A549 (cell line): Measurements from ENCODE around the gene IRF8. TPM values are rescaled to one million over a fixed set of nuclear protein-coding genes. Genes with fewer than 3 reads are reported as not detected.

Experiments used
- ATAC-seq, 2 experiments: fragments of 200-7000 bp in 1 of 2; fragments of >200 bp in 1 of 2; cut with Nextera tagmentation in 1 of 2; cut with Tn5 transposase in 1 of 2; 3 replicates each; pipeline versions ENCODE4 v1.8.0 to v1.9.1; 2018 to 2020; ENCODE audit warnings: mild to moderate bottlenecking in 1 of 2, moderate library complexity in 1 of 2
- CTCF ChIA-PET: fragments of 300-600 bp; sonication (Branson Sonifier 250); formaldehyde crosslinking; extraction: SDS; loops from one replicate; lab custom pipeline; 2021; ENCODE audit warnings: antibody characterized with exemption, inconsistent platforms; lab: Yijun Ruan, JAX
- POLR2A ChIA-PET: fragments of 350-600 bp; formaldehyde crosslinking; extraction: SDS; loops from one replicate; lab custom pipeline; 2021; ENCODE audit warnings: antibody characterized with exemption, inconsistent platforms; lab: Yijun Ruan, JAX
- DNase-seq, 2 experiments: peaks; one replicate each; pipeline versions ENCODE4 v3.0.0 to v3.0.0-alpha.2; 2011 to 2016; ENCODE audit warnings: low read depth in 1 of 2, low spot score in 1 of 2
- FAIRE-seq: peaks from 2 replicates; lab custom pipeline; 2011; peaks lifted over from hg19 to GRCh38; lab: Jason Lieb, UNC
- H3K27ac ChIP-seq, 2 experiments: fragments of >200 bp; sonication (Bioruptor Twin); formaldehyde crosslinking; 3 replicates each; pipeline ENCODE4 v1.5.1; 2016 to 2017
- H3K4me1 ChIP-seq: fragments of >200 bp; sonication (Bioruptor Twin); formaldehyde crosslinking; 3 replicates; pipeline ENCODE4 v1.6.1; 2016
- H3K4me2 ChIP-seq: fragments of >200 bp; sonication (Bioruptor Twin); formaldehyde crosslinking; 3 replicates; pipeline ENCODE4 v1.6.1; 2016
- H3K4me3 ChIP-seq: fragments of >200 bp; sonication (Bioruptor Twin); formaldehyde crosslinking; 3 replicates; pipeline ENCODE4 v1.5.1; 2016
- H3K9me3 ChIP-seq: fragments of >200 bp; sonication (Bioruptor Twin); formaldehyde crosslinking; 3 replicates; pipeline ENCODE4 v1.6.1; 2016
- BCL3 ChIP-seq: fragments of >200 bp; sonication (Bioruptor Twin); formaldehyde crosslinking; IDR thresholded peaks from 3 replicates; pipeline ENCODE4 v1.6.1; 2016
- CHD4 ChIP-seq: fragments of 200-600 bp; sonication (generic); IDR thresholded peaks from 2 replicates; pipeline ENCODE4 v1.6.1; 2016; ENCODE audit warnings: antibody characterized with exemption, mild to moderate bottlenecking, borderline replicate concordance
- E2F6 ChIP-seq: IDR thresholded peaks from 2 replicates; pipeline ENCODE4 v1.6.1; 2012; ENCODE audit warnings: low read depth, borderline replicate concordance
- EHF ChIP-seq: fragments of 250-450 bp; sonication (Bioruptor Pico); IDR thresholded peaks from 2 replicates; pipeline ENCODE4 v1.5.0; 2020; ENCODE audit warnings: mild to moderate bottlenecking
- EHMT2 ChIP-seq: fragments of 200-600 bp; sonication (generic); IDR thresholded peaks from 2 replicates; pipeline ENCODE4 v1.6.1; 2016; ENCODE audit warnings: antibody characterized with exemption, low read depth, mild to moderate bottlenecking, moderate library complexity
- EP300 ChIP-seq, 2 experiments: fragments of >200 bp; sonication (Bioruptor Twin); formaldehyde crosslinking; IDR thresholded peaks; 2 replicates in 1 of 2; 3 replicates in 1 of 2; pipeline ENCODE4 v1.6.1; 2016 to 2017
- HDAC2 ChIP-seq: fragments of 200-600 bp; sonication (generic); IDR thresholded peaks from 2 replicates; pipeline ENCODE4 v1.6.1; 2016
- JUNB ChIP-seq: fragments of >200 bp; sonication (Bioruptor Twin); formaldehyde crosslinking; IDR thresholded peaks from 2 replicates; pipeline ENCODE4 v1.6.1; 2016
- KDM5A ChIP-seq: fragments of 200-600 bp; sonication (generic); IDR thresholded peaks from 2 replicates; pipeline ENCODE4 v1.6.1; 2016; ENCODE audit warnings: antibody characterized with exemption, mild to moderate bottlenecking
- MAX ChIP-seq: IDR thresholded peaks from 2 replicates; pipeline ENCODE4 v1.6.1; 2012
- MAZ ChIP-seq: fragments of 150-350 bp; IDR thresholded peaks from 2 replicates; pipeline ENCODE4 v1.6.1; 2014; ENCODE audit warnings: antibody characterized with exemption, low read depth, low read length, borderline replicate concordance
- MYC ChIP-seq: IDR thresholded peaks from 2 replicates; pipeline ENCODE4 v1.6.1; 2012; ENCODE audit warnings: mild to moderate bottlenecking, inconsistent platforms, low read length, improper control_type of control experiment, borderline replicate concordance
- POLR2AphosphoS2 ChIP-seq: conservative IDR thresholded peaks from 2 replicates; pipeline ENCODE4 v1.6.1; 2012; ENCODE audit warnings: low read length, improper control_type of control experiment, inconsistent platforms
- RAD21 ChIP-seq, 2 experiments: fragments of >200 bp in 1 of 2; sonication (Bioruptor Twin) in 1 of 2; formaldehyde crosslinking in 1 of 2; IDR thresholded peaks in 1 of 2; conservative IDR thresholded peaks in 1 of 2; 2 replicates in 1 of 2; 3 replicates in 1 of 2; pipeline ENCODE4 v1.6.1; 2012 to 2018; ENCODE audit warnings: inconsistent platforms in 1 of 2
- RCOR1 ChIP-seq: fragments of 150-350 bp; IDR thresholded peaks from 2 replicates; pipeline ENCODE4 v1.6.1; 2014; ENCODE audit warnings: antibody characterized with exemption, low read length, low read depth
- SMC3 ChIP-seq: fragments of >200 bp; sonication (Bioruptor Twin); formaldehyde crosslinking; IDR thresholded peaks from 3 replicates; pipeline ENCODE4 v1.6.1; 2018; ENCODE audit warnings: inconsistent platforms
- ZNF302 ChIP-seq: fragments of 250-450 bp; sonication (Bioruptor Pico); IDR thresholded peaks from 2 replicates; pipeline ENCODE4 v1.9.0; 2021; ENCODE audit warnings: inconsistent platforms, mild to moderate bottlenecking, moderate library complexity
- WGBS: methylation state at CpG from one replicate; pipeline ENCODE4 v1.1.6; 2017; ENCODE audit errors: missing lambda C conversion rate; 5-methylcytosine and 5-hydroxymethylcytosine counted together
- polyA plus RNA-seq, 4 experiments: library from polyadenylated mRNA; depleted of rRNA in 3 of 4; stranded (reverse); fragments of >200 nt; fragmentation: RNase III in 1 of 4; extraction: RNeasy Plus Mini Kit Qiagen cat#74134 plus additional on column Dnase treatment in 1 of 4; gene quantifications; 2 replicates in 3 of 4; 3 replicates in 1 of 4; pipeline ENCODE4 v1.2.3, GENCODE V29; 2011 to 2017
- TF ChIP-seq, protein P1 (sequence below): fragments of >200 bp; sonication (Bioruptor Twin); formaldehyde crosslinking; IDR thresholded peaks from 3 replicates; pipeline ENCODE4 v1.5.1; 2016
- TF ChIP-seq, protein P2 (sequence below): fragments of 250-450 bp; sonication (Bioruptor Pico); IDR thresholded peaks from 2 replicates; pipeline ENCODE4 v1.5.0; 2020; ENCODE audit warnings: low read depth, mild to moderate bottlenecking, moderate library complexity
- TF ChIP-seq, protein P3 (sequence below): fragments of >200 bp; sonication (Bioruptor Twin); formaldehyde crosslinking; IDR thresholded peaks from 2 replicates; pipeline ENCODE4 v1.6.1; 2016
- TF ChIP-seq, protein P4 (sequence below): fragments of 200-600 bp; sonication (generic); IDR thresholded peaks from 2 replicates; pipeline ENCODE4 v1.6.1; 2016; ENCODE audit warnings: antibody characterized with exemption, mild to moderate bottlenecking, moderate library complexity
- TF ChIP-seq, protein P5 (sequence below): fragments of 450-650 bp; IDR thresholded peaks from 2 replicates; pipeline ENCODE4 v1.6.1; 2014; ENCODE audit warnings: antibody characterized with exemption

IRF8 gene
- polyA plus RNA-seq, 2 of the 4 experiments (the other 2 are of a cell fraction): 0.16 to 0.18 TPM

DNA sequence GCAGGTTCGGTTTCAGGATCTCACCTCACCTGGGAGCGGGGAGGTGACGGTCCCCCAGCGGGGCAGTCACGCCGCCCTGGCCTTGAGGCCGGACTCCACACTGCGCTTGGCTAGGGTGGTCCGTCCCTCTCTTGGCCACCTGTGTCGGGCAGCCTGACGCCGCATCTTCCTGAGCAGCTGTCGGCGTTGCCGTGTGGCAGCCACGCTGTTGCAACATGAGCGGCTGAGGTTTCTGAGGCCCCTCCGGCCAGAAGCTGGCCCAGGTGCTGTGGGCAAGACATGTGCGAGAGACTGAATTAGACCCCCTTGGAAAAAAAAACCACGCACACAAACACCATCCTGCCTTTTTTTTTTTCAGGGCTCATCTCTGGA, 49.2 kb downstream of the IRF8 start (continued):
- TF ChIP-seq, protein P1, sequence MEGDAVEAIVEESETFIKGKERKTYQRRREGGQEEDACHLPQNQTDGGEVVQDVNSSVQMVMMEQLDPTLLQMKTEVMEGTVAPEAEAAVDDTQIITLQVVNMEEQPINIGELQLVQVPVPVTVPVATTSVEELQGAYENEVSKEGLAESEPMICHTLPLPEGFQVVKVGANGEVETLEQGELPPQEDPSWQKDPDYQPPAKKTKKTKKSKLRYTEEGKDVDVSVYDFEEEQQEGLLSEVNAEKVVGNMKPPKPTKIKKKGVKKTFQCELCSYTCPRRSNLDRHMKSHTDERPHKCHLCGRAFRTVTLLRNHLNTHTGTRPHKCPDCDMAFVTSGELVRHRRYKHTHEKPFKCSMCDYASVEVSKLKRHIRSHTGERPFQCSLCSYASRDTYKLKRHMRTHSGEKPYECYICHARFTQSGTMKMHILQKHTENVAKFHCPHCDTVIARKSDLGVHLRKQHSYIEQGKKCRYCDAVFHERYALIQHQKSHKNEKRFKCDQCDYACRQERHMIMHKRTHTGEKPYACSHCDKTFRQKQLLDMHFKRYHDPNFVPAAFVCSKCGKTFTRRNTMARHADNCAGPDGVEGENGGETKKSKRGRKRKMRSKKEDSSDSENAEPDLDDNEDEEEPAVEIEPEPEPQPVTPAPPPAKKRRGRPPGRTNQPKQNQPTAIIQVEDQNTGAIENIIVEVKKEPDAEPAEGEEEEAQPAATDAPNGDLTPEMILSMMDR: no peak
- no peak for TF ChIP-seq MAZ
- TF ChIP-seq, protein P2, sequence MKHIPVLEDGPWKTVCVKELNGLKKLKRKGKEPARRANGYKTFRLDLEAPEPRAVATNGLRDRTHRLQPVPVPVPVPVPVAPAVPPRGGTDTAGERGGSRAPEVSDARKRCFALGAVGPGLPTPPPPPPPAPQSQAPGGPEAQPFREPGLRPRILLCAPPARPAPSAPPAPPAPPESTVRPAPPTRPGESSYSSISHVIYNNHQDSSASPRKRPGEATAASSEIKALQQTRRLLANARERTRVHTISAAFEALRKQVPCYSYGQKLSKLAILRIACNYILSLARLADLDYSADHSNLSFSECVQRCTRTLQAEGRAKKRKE (CRISPR knock-in tag): no peak

GRCh38 chr16:85948616-85949265, 49.8 kb downstream of the IRF8 start:
- CTCF ChIA-PET: interaction anchor here (2.1 kb wide), 1 partner anchor 128 kb away, joined by 5 read pairs; no protein-coding TSS in a partner anchor
- 47% methylated on average over 14 of the region's 14 CpGs for WGBS
- Histone ChIP-seq H3K27ac (no peak overlapping the region), H3K9me3 (no peaks in the 10 kb centered on the region), H3K4me2 (no peak overlapping the region), H3K4me3 (no peak overlapping the region), H3K4me1 (no peaks in the 10 kb centered on the region)
- POLR2A ChIA-PET: no interaction called here
- no peak for DNase-seq
- TF ChIP-seq POLR2AphosphoS2 (no peak), CHD4 (no peak), MAX (no peak), RAD21 (conservative IDR thresholded peaks at IDR 0.05 in 1 of 2, IDR thresholded peaks at IDR 0.05 in 1 of 2) (no peak), ZNF302 (CRISPR knock-in tag) (no peak), HDAC2 (no peak), EHF (CRISPR knock-in tag) (no peak), SMC3 (no peak)
- no peak for ATAC-seq
- FAIRE-seq: no peak

GRCh38 chr16:85950136-85950918, 51.4 kb downstream of the IRF8 start:
- 52% methylated on average over 14 of the region's 14 CpGs for WGBS
- Histone ChIP-seq H3K4me2 (no peak overlapping the region), H3K9me3 (no peaks in the 10 kb centered on the region), H3K4me1 (no peaks in the 10 kb centered on the region), H3K4me3 (no peak overlapping the region), H3K27ac (no peak overlapping the region)
- ATAC-seq (no peak), FAIRE-seq (no peak), DNase-seq (no peak)
- POLR2A ChIA-PET: no interaction called here
- TF ChIP-seq JUNB (no peak), E2F6 (no peak), MYC (no peak), KDM5A (no peak), EP300 (IDR thresholded peaks at IDR 0.05) (no peak), CHD4 (no peak), BCL3 (no peak), RCOR1 (no peak), EHMT2 (no peak)
- TF ChIP-seq, protein P3, sequence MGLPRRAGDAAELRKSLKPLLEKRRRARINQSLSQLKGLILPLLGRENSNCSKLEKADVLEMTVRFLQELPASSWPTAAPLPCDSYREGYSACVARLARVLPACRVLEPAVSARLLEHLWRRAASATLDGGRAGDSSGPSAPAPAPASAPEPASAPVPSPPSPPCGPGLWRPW: no peak
- TF ChIP-seq, protein P4, sequence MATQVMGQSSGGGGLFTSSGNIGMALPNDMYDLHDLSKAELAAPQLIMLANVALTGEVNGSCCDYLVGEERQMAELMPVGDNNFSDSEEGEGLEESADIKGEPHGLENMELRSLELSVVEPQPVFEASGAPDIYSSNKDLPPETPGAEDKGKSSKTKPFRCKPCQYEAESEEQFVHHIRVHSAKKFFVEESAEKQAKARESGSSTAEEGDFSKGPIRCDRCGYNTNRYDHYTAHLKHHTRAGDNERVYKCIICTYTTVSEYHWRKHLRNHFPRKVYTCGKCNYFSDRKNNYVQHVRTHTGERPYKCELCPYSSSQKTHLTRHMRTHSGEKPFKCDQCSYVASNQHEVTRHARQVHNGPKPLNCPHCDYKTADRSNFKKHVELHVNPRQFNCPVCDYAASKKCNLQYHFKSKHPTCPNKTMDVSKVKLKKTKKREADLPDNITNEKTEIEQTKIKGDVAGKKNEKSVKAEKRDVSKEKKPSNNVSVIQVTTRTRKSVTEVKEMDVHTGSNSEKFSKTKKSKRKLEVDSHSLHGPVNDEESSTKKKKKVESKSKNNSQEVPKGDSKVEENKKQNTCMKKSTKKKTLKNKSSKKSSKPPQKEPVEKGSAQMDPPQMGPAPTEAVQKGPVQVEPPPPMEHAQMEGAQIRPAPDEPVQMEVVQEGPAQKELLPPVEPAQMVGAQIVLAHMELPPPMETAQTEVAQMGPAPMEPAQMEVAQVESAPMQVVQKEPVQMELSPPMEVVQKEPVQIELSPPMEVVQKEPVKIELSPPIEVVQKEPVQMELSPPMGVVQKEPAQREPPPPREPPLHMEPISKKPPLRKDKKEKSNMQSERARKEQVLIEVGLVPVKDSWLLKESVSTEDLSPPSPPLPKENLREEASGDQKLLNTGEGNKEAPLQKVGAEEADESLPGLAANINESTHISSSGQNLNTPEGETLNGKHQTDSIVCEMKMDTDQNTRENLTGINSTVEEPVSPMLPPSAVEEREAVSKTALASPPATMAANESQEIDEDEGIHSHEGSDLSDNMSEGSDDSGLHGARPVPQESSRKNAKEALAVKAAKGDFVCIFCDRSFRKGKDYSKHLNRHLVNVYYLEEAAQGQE: no peak
- TF ChIP-seq, protein P5, sequence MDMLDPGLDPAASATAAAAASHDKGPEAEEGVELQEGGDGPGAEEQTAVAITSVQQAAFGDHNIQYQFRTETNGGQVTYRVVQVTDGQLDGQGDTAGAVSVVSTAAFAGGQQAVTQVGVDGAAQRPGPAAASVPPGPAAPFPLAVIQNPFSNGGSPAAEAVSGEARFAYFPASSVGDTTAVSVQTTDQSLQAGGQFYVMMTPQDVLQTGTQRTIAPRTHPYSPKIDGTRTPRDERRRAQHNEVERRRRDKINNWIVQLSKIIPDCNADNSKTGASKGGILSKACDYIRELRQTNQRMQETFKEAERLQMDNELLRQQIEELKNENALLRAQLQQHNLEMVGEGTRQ: no peak
- CTCF ChIA-PET: interaction anchor here (1.0 to 2.1 kb wide), 3 partner anchors 37 to 131 kb away, joined by 3 to 5 read pairs (median 3); no protein-coding TSS in a partner anchor
